ENCODE results near the gene ZFAND3. TPM values are rescaled to one million over a fixed set of nuclear protein-coding genes. Genes with fewer than 3 reads are reported as not detected.
A peak's percentile ranks its signal among the peaks of the same experiment; 100 is the strongest.

Gene ZFAND3
- total and polyA plus RNA-seq, 10 of the 15 experiments (the other 5 are each of a cell fraction or from before 2014, with no cell fraction given): 0.90 to 34.4 (median 16.3) TPM

DNA sequence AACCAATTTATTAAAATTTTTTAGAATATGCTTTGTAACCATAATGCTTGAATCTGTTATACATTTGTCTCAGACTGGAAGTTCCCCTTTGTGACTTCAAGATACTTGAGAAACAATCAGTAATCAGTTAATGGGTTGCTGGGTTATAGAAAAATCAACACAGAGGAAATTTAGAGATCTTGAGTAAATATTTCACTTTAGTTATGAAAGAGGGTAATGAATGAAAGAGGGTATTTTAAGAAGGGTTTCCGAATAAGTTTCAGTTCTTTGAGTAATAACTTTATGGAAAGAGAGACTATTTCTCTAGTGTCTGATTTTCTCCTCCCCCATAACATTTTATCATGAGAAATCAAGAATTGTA lies 21.4 kb downstream of the ZFAND3 start:
- SMC1A ChIA-PET (ENCODE audit: uncharacterized antibody, unreplicated experiment): interaction anchor here (1.5 to 3.2 kb wide), 3 partner anchors 10 to 22 kb away, joined by 5 to 13 read pairs (median 13); no protein-coding TSS in a partner anchor
- Histone ChIP-seq H4K20me1 (ENCODE audit: control insufficient read depth, insufficient read depth) (no peaks in the 10 kb centered on the region), H3K4me1 (ENCODE audit: control insufficient read depth, insufficient read depth, low read length) (peaks cover 15% of the 10 kb centered on the region), H3K27ac (ENCODE audit: control insufficient read depth, insufficient read depth) (no peak overlapping the region; the same call in 1 of the 2 replicates), H2AFZ (ENCODE audit: control insufficient read depth, low read depth, low read length) (no peak overlapping the region), H3K36me3 (ENCODE audit: control insufficient read depth in 2 of 2, insufficient read depth in 2 of 2, low read length in 1 of 2) (peaks cover 0 to 11% of the 10 kb centered on the region in 2 experiments; a peak in 2 of 4 replicates), H3K4me2 (ENCODE audit: control insufficient read depth, insufficient read depth) (peak overlapping the region; percentile 19; the same call in 1 of the 2 replicates), H3K27me3 (replicated peaks in 1 of 2; ENCODE audit: control insufficient read depth in 2 of 2, insufficient read depth in 2 of 2, low read length in 1 of 2) (no peaks in the 10 kb centered on the region), H3K4me3 (no peak overlapping the region), H3K79me2 (ENCODE audit: control insufficient read depth, insufficient read depth, low read length) (peaks cover 76% of the 10 kb centered on the region), H3K9ac (ENCODE audit: control insufficient read depth, insufficient read depth, low read length) (no peak overlapping the region), H3K9me3 (replicated peaks; ENCODE audit: control insufficient read depth, insufficient read depth, low read length) (peaks cover 5% of the 10 kb centered on the region)
- ATAC-seq (peak; percentile 83), FAIRE-seq (no peak), DNase-seq (ENCODE audit: low read depth, low spot score) (no peak)
- in situ Hi-C loops (cut with MboI) (no loop called here), intact Hi-C loops (cut with micrococcal nuclease; ENCODE audit: unreplicated experiment) (no loop called here)
- POLR2A ChIA-PET: interaction anchor here (1.4 kb wide), 1 partner anchor 10 kb away, joined by 9 read pairs; no protein-coding TSS in a partner anchor
- RAD21 ChIA-PET (ENCODE audit: unreplicated experiment): interaction anchor here (1.2 to 1.6 kb wide), 2 partner anchors 18 to 20 kb away, joined by 4 to 6 read pairs; no protein-coding TSS in a partner anchor
- BruUV-seq (replicated peaks): no TSS peak
- CTCF ChIA-PET: interaction anchor here (1.6 to 1.8 kb wide), 2 partner anchors 13 to 18 kb away, joined by 6 to 8 read pairs; no protein-coding TSS in a partner anchor
- 61% methylated on average over 1 of the region's 1 CpG for WGBS (ENCODE audit: insufficient coverage, insufficient replicate concordance, low lambda C conversion rate, missing lambda C conversion rate)
- peak; percentile 56; the same call in 1 of the 2 replicates for TF ChIP-seq MTA2 (IDR thresholded peaks at IDR 0.05; ENCODE audit: low read depth)
- TF ChIP-seq FOXK2 (IDR thresholded peaks at IDR 0.05): no peak
- TF ChIP-seq SP1 (IDR thresholded peaks at IDR 0.05; ENCODE audit: low read depth, low read length): no peak
- no peak for TF ChIP-seq JUNB (IDR thresholded peaks at IDR 0.05)
- no peak for TF ChIP-seq IRF5 (IDR thresholded peaks at IDR 0.05; ENCODE audit: borderline replicate concordance)
- TF ChIP-seq ZNF274 (IDR thresholded peaks at IDR 0.05; ENCODE audit: insufficient read depth, insufficient read length): no peak
- peak; percentile 33 for TF ChIP-seq ATF7 (IDR thresholded peaks at IDR 0.05; ENCODE audit: low read depth)
- TF ChIP-seq SIN3A (IDR thresholded peaks at IDR 0.05; ENCODE audit: low read depth, low read length): no peak
- TF ChIP-seq ZNF217 (IDR thresholded peaks at IDR 0.05): no peak
- TF ChIP-seq HCFC1 (IDR thresholded peaks at IDR 0.05; ENCODE audit: low read length): no peak
- no peak for TF ChIP-seq MXI1 (IDR thresholded peaks at IDR 0.05; ENCODE audit: low read depth, low read length)
- TF ChIP-seq RFX5 (IDR thresholded peaks at IDR 0.05; ENCODE audit: low read depth, low read length): no peak
- no peak for TF ChIP-seq BACH1 (IDR thresholded peaks at IDR 0.05; ENCODE audit: borderline replicate concordance)
- TF ChIP-seq EP300 (IDR thresholded peaks at IDR 0.05; ENCODE audit: borderline replicate concordance in 1 of 2, control insufficient read depth in 1 of 2, low read depth in 2 of 2, low read length in 2 of 2): no peak
- no peak for TF ChIP-seq FOS (IDR thresholded peaks at IDR 0.05; ENCODE audit: borderline replicate concordance, extremely low read depth, insufficient read length)
- TF ChIP-seq, protein P1, sequence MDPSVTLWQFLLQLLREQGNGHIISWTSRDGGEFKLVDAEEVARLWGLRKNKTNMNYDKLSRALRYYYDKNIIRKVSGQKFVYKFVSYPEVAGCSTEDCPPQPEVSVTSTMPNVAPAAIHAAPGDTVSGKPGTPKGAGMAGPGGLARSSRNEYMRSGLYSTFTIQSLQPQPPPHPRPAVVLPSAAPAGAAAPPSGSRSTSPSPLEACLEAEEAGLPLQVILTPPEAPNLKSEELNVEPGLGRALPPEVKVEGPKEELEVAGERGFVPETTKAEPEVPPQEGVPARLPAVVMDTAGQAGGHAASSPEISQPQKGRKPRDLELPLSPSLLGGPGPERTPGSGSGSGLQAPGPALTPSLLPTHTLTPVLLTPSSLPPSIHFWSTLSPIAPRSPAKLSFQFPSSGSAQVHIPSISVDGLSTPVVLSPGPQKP (IDR thresholded peaks at IDR 0.05; ENCODE audit: low read depth, low read length): no peak
- TF ChIP-seq RELB (IDR thresholded peaks at IDR 0.05; ENCODE audit: low read depth): peak; percentile 68; the same call in 1 of the 2 replicates
- TF ChIP-seq PRDM15 (CRISPR knock-in tag; IDR thresholded peaks at IDR 0.05): no peak
